ENCODE results near the gene ABCB6.

- TF ChIP-seq CTCF (IDR thresholded peaks at IDR 0.05) (no peak), POLR2A (IDR thresholded peaks at IDR 0.05) (no peak)
Observed at GRCh38 chr2:219215871-219216534, 2.8 kb downstream of the ABCB6 start.
